Stomach (tissue), 4 donors: Measurements from ENCODE around the gene SLC18A3.

Experiments used
- CTCF ChIP-seq, 7 experiments: fragments of 450-650 bp in 4 of 7; fragments of 200-600 bp in 3 of 7; sonication (generic) in 3 of 7; IDR thresholded peaks; one replicate each; pipeline ENCODE4 v1.5.1; 2016 to 2019; ENCODE audit warnings: antibody characterized with exemption in 7 of 7, control low read depth in 2 of 7, mild to moderate bottlenecking in 1 of 7
- EP300 ChIP-seq: sonication (generic); formaldehyde crosslinking; IDR thresholded peaks from one replicate; pipeline ENCODE4 v1.6.1; 2017; ENCODE audit warnings: antibody characterized with exemption

- TF ChIP-seq CTCF (IDR thresholded peaks at IDR 0.05), result no peak
- TF ChIP-seq EP300, result no peak
Measured at GRCh38 chr10:49597426-49598163, 12.5 kb upstream of the SLC18A3 start.
